ENCODE measurements around the gene TMPRSS11D.

The TMPRSS11D gene

DNA sequence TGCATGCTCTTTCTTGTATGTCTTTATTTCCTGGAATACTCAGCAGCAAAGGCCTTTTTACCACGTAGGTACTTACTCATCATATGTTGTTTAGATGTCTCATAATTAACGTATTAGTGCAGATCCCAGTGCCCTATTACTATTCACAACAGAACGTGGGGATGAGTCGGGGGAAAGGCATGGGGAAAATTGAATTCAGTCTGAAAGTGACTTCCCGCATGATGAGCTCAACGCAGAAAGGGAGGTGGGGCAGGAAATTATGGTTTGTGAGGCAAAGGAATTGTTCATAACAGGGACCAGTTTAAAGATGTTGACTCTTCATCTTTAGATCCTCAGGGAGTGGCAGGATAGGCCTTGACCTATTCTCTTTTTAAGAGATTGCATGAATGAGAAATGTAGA lies 2.0 kb upstream of the TMPRSS11D start:
- no peak for DNase-seq (ENCODE audit: low spot score)

DNA sequence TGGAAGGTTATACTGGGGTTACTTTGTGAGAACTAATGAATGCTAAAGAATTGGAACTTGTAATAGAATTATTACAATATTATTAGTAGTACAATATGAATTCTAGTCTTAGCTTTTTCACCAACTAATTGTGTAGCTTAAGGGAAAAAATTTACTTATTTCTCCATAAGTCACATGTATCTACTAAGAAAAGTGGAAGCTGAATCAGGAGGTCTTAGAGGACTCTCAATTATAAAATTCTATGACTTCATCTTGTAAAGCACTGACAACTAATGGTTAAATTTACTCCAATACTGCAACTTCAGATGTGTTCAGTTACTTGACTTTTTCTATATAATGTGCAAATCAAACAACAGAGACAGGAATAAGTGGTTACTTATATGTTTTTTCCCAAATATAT lies 899 bp upstream of the TMPRSS11D start:
- DNase-seq (ENCODE audit: low spot score), result no peak

DNA sequence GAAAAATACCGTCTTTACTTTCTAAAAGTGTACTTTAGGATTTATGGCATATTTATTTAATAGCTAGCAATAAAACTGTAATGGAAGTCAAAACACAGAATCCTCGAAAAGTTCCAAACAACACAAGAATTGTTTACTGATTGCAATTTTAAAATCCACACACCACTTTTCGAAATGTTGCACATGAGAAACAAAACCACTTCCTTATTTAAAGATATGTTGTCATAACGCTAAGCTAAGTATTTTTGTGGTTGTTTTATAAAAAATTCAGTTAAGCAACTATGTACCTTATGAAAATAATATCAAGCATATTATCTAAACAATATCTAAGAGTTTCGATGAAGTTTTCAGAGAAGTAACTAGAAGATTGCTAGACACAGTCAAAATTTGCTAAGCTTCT lies 344 bp downstream of the TMPRSS11D start:
- DNase-seq (ENCODE audit: low spot score), result no peak

DNA sequence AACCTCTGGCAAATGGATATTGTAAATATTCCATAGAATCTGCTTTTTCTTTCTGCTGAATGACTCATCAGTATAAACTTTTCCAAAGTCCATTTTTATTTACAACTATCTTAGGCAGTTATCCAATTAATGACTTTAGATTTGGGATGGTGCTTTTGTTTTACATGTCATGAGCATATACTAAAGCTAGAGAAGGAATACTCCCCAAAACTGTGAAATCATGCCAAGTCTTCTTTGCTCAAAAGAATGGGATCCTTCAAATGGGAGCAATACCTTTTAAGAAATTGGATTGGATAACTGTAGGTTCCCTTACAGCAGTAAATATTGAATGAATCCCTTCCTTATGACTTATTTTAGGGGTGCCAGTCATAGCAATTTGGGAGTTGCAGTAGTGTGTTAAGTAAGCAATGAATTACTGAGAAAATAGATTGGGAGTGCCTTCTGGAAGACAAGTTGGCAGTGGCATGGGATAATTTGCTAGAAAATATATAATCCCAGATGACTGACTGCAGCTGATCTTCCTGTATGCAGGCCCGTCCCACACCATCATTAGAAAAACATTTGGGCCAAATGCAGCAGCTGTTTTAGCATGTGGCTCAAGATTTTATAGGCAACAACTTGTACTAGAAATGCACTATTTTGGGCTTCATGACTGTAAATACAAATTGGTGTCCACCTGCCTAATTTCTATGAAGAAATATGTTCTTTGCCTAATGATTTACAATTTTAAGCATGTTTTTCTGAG lies 2.8 kb downstream of the TMPRSS11D start:
- no peak for DNase-seq (ENCODE audit: low spot score)

DNA sequence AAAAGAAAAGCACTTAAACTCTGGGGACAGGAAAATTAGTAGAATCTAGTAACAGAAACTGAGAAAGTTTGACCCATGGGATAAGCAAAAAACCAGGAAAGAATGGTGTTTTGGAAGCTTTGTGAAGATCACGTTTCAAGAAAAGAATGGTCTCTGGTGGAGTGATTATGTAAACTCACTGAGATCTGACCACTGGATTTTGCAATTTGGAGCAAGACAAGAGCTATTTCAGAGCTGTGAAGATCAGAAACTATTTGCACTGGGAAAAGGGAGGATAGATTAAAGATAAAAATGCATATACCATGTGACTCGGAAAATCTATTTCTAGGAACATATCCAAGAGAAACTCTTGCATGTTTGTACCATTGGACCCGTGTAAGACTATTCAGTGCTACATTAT lies 4.3 kb downstream of the TMPRSS11D start:
- DNase-seq (ENCODE audit: low spot score), result no peak

DNA sequence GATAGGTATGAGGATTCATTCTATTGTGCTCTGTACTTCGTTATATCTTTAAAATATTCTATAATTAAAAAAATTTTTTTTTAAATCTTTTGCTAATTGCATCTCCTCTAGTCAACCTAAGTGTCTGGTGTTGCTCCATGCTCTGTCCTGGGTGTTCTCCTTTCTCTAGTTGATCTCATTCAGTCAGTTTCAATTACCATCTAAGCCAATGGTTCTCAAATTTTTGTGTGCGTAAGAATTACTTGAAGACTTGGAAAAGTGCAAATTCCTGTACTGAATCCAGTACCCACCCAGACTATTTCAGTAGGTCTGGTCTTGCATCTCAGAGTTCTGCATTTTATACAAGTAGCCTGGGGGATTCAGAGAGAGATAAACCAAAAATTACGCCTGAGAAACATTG lies 6.7 kb downstream of the TMPRSS11D start:
- DNase-seq (ENCODE audit: low spot score), result no peak

DNA sequence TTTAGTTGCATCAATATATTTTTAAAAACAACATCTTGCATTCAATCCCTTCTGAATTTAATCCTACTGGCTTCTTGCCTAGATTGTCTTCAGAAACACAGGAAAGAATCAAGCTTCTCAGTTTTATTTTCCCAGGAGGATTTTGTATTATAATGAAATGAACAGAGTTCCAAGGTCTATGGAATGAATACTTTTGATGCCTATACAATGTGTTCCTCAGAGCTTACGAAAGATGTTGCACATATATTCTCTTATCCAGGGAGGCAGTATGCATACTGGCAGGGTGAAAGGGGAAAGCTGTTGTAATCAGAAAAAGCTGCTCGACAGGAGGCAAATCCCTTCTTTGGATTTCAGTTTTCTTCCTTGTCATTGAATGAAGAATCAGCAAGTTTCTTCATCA lies 8.8 kb downstream of the TMPRSS11D start:
- no peak for DNase-seq (ENCODE audit: low spot score)

DNA sequence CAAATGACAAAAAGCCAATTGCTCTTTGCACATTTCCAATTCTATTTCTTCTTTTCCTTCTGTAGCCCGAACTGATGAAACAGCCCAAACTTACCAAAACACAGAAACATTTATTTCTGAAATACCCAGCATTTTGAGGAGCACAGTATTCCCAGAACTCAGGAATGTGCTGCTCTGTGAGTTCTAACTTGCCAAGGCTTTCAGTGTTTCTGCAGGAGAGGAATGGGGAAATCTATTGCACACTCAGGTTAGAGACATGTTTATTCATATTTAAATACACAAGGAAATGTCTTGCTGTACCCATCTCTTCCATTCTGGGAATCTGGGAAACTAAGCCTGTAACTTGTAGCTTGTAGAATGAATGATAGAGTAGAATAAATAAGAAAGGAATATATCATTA lies 10.7 kb downstream of the TMPRSS11D start:
- no peak for DNase-seq (ENCODE audit: low spot score)

DNA sequence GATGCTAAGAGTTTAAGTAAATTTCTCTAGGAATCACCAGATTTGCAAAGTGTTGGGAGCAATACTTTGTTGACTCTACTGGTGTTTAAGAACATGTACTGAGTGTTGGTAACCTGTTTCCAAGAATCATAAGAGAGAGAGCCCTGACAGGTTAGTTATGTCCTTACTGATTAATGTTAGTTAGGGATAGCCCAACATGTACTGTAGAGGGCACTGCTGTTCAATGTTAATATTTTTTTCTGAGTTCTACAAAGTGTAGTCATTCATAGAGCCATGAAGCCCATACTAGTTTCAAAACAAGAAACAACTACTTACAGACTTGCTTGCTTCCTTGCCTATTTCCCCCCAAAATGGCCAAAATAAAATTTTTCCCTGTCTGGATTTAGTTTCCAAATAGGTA lies 11.9 kb downstream of the TMPRSS11D start:
- no peak for DNase-seq (ENCODE audit: low spot score)

DNA sequence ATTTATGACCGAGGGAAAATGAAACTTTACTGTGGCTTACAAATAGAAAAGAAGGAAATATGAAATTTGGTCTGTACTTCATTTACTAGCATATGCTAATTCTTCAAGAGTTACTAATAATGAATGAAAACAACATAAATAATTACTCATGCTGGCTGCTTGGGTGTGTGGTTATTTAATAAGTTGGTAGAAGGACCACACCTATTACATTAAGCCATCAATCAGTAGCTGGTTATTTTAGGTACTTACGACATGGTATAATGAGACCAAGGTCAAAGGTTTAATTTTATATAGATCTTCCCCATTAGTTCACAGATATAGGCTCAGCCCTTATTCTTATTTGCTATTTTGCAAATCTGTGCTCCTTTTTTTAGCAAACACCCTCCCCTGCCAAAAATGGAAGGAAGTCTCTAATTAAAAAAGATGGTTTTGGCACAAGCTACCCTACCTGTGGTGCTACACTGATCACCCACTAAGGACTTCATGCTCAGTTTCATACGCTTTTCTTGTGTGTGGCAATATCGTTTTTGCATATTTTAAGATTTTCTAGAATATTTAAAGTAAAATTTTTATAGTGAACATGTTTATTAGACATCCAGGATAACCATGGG lies 14.1 kb downstream of the TMPRSS11D start:
- DNase-seq (ENCODE audit: low spot score), result no peak

DNA sequence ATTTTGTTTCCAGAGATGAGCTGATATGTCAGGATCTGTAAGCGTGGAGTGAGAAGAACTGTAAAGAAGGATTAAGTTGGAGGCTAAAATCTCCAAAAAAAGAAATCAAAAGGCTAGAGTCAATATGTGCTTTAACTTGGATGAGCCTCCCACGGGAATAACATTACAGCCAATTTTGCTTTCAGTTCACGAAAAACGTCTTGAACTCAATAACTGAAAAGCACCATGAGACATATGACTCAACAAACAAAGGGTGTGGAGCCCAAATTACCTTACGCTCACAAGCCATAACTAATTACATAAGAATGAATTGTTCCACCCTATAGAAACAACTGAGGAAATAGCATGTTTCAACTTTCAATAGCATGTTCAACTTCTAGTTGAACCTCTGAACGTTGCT lies 22.3 kb downstream of the TMPRSS11D start:
- no peak for DNase-seq (ENCODE audit: low spot score)

DNA sequence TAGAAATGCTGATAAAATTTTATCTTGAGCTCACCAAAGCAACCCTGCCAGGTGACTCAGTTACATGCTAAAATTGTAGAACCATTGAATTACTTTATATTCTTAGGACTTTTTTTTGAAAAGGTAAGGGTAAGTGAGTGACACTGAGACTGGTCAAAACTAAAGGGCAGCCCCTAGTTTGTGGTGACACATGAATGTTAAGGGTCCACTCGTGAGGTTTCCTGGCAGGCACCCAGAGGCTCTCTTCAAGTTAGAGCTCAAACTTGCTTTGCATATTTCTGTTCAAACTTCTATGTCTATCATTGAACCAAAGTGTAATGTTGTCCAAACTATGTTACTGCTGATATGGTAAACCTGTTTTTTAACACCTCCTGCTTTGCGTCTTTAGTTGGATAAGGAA lies 30.5 kb downstream of the TMPRSS11D start:
- DNase-seq (ENCODE audit: low spot score), result no peak

DNA sequence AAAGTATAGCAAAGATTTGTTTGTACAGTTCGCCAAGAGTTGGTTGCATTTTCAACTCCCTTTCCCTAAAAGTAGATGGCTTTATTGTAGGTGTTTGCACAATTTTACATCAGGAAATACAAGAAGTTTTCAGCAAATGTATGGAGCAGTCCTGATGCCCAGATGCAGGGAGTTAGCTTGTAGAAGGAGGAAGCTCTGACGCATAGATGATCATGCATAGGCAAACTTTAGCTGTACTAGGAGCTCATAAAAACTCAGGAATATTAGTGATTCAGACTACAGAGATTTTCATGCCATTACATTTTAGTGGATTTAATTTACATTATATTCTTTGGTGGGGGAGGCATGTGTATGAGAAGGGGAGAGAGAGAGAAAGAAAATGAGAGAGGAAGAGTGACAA lies 62.9 kb downstream of the TMPRSS11D start:
- DNase-seq (ENCODE audit: low spot score), result no peak

DNA sequence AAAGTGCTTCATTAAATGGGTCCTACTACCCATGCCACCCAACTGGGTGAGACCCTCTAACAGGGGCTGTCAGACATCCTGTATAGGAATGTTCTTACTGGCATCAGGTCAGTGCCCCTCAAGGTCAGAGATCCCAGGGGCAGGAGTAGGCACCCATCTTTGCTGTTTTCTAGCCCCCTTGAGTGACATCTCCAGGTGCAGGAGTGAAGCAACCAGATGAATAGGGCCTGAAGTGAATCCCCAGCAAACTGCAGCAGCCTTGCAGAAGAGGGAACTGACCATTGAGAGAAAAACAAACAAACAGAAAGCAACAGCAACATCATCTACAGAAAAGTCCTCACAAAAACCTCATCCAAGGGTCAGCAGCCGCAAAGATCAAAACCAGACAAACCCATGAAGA lies 73.8 kb downstream of the TMPRSS11D start:
- DNase-seq (ENCODE audit: low spot score), result no peak

DNA sequence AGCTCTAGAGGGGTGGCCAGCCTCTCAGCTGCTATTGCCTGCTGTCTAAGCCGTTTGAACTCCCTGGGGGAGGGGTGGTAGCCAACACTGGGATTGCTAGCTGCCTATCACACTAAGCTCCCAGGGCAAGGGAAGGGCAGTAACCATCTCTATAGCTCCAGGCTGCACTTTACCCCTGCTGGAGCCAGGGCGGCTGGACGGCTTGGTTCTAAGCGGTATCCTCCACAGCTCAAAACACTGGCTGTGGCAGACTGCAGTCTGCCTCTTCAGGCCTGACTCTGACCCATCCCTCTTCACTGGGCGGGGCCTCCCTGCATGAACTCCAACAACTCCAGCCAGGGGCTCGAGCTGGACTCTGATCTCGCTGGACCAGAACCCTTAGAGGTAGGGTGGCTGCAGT lies 74.3 kb downstream of the TMPRSS11D start:
- DNase-seq (ENCODE audit: low spot score), result peak; percentile 72

DNA sequence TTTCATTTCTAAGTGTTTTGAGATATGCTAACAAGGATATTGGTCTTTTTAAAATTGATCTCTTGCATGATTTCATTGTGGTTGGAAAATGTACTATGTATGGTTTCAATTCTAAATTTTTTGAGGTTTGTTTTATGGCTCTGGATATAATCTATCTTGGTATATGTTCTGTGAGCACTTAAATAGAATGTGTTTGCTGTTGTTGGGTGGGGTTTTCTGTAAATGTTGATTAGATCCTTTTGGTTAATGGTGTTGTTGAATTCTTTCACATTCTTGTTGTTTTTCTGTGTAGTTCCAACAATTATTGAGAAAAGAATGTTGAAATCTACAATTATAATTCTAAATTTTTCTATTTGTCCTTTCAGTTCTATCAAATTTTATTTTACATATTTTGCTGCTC lies 87.0 kb downstream of the TMPRSS11D start:
- DNase-seq (ENCODE audit: low spot score), result no peak

DNA sequence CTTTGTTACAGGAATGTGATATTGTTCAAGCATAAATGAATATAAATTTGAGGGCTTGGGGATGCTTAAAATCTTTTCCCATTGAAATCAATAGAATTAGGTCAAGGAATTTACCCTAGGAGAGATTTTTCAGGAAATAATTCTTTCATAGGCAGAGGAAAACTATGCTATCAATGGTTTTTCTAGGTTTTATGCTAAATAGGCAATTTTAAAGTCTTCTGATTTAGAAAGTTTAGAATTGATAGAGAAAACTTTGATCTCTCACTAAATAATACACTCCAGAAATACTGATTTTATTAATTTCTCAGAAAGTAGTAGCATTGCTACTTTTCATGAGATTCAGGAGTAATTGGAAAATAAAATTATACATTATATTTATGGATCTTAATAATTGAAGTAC lies 93.1 kb downstream of the TMPRSS11D start:
- no peak for DNase-seq (ENCODE audit: low spot score)

DNA sequence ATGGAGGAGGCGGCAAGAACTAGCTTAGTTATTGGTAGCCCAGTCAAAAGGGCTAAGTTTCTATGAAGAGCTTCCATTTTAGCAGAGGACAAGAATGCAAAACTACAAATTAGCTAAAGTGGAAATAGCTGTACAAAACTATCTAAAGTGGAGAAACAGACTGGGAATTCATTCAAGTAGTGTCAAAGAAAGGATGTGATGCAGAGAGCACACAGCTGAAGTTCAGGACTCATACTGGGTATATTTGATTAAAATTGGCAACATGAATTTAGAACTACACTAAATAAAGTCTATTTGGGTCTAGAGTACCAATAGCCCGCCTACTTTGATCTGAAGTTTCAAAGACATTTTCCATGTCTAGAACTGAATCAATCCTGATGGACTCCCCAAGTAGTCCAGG lies 96.5 kb downstream of the TMPRSS11D start:
- DNase-seq (ENCODE audit: low spot score), result no peak

DNA sequence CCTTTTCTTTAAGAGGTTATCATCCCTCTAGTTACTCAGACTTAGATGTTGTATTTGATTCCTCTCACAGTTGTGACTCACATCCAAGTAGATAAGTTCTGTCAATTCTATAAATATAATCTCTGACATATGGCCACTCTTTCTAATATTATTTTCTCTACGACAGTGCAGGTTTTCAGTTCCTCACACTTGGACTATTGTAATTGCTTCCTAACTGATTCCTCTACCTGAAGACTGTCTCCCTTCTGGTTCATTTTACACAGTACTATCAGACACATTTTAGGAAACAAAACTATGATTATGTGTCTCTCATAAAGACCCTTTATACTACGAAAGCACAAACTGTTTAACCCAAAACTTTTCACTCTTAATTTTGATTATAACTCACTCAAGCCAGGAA lies 98.3 kb downstream of the TMPRSS11D start:
- no peak for DNase-seq (ENCODE audit: low spot score)

DNA sequence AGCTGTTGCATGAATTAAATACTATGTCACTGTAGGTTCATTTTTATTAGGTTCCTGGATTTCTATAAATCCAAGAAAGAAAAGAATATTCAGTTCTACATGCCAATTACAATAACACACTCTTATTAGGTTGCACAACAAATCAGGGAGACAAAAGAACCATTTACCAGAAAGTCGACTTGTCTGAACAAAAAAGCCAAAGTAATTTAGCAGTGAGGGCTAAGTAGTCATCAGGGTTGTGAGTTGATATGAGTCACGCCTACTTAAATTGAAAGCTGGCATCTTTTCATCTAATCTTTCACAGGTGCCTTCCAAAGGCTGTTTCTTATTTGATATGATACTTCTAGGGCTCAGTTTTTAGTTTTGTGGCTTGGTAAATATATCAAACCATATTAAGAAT lies 104.2 kb downstream of the TMPRSS11D start:
- no peak for DNase-seq (ENCODE audit: low spot score)

DNA sequence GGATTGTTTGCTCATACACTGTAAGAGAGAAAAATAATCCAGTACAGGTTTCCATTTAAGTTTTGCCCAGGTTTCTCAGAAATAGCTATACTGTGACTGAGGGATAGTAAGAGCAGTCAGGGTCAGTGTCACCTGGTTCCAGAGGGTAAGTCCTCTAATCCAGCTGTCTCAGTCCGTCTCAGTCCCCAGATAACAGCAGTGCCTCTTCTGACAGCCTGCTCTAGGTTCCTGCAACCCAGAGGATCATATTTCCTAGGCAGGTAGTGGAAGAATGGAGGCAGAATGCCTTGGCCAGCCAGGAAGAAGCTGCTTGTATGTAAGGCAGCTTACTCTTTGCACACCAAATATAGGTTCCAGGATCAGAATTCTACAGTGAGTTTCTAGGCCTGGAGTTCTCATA lies 107.1 kb downstream of the TMPRSS11D start:
- no peak for DNase-seq (ENCODE audit: low spot score)

Data from ecto neural progenitor cell (in vitro differentiated cells).